PC-3 (cell line): ENCODE data around the gene MPC2. TPM values are rescaled to one million over a fixed set of nuclear protein-coding genes. Genes with fewer than 3 reads are reported as not detected.

Experiments
- ATAC-seq: fragments of 200-7000 bp; cut with Tn5 transposase; 2 replicates; pipeline ENCODE4 v1.9.1; 2020; ENCODE audit warnings: mild to moderate bottlenecking, moderate library complexity
- BruUV-seq: library from RNA; stranded (reverse); fragments of 400-500 nt; replicated peaks from 2 replicates; lab custom pipeline; 2021; lab: Mats Ljungman, UMichigan
- CTCF ChIA-PET: fragments of 300-600 bp; sonication (Branson Sonifier 250); formaldehyde crosslinking; loops from one replicate; lab custom pipeline; 2022; ENCODE audit warnings: antibody characterized with exemption; lab: Charles Lee
- POLR2A ChIA-PET: fragments of 300-600 bp; sonication (Branson Sonifier 250); formaldehyde crosslinking; loops from one replicate; lab custom pipeline; 2022; ENCODE audit warnings: antibody characterized with exemption; ENCODE audit not compliant: unreplicated experiment; lab: Charles Lee
- DNase-seq: peaks from one replicate; pipeline ENCODE4 v3.0.0-alpha.2; 2015
- H2AFZ ChIP-seq: fragments of 300-600 bp; sonication (generic); 2 replicates; pipeline ENCODE4 v1.6.0; 2016; ENCODE audit warnings: antibody characterized with exemption, low read length
- H3F3A ChIP-seq: fragments of 300-600 bp; sonication (generic); one replicate; pipeline ENCODE4 v1.6.0; 2017; ENCODE audit warnings: antibody characterized with exemption, low read length, control low read depth, mild to moderate bottlenecking; ENCODE audit not compliant: unreplicated experiment
- H3K27ac ChIP-seq: fragments of 300-600 bp; sonication (generic); 2 replicates; pipeline ENCODE4 v1.5.1; 2016; ENCODE audit warnings: mild to moderate bottlenecking, low read length
- H3K27me3 ChIP-seq: fragments of 300-600 bp; sonication (generic); 2 replicates; pipeline ENCODE4 v1.6.1; 2016; ENCODE audit warnings: low read length, mixed read lengths
- H3K36me3 ChIP-seq: fragments of 300-600 bp; sonication (generic); 2 replicates; pipeline ENCODE4 v1.6.1; 2016; ENCODE audit warnings: low read depth, mixed run types, low read length, mixed read lengths
- H3K4me1 ChIP-seq: fragments of 300-600 bp; sonication (generic); 2 replicates; pipeline ENCODE4 v1.5.1; 2016; ENCODE audit warnings: low read length; ENCODE audit not compliant: insufficient read depth
- H3K4me2 ChIP-seq: fragments of 300-600 bp; sonication (generic); 2 replicates; pipeline ENCODE4 v1.6.0; 2016; ENCODE audit warnings: low read length
- H3K4me3 ChIP-seq: fragments of 300-600 bp; sonication (generic); 2 replicates; pipeline ENCODE4 v1.5.1; 2016; ENCODE audit warnings: mild to moderate bottlenecking, low read length, mixed read lengths
- H3K79me2 ChIP-seq: fragments of 300-600 bp; sonication (generic); 2 replicates; pipeline ENCODE4 v1.6.1; 2017; ENCODE audit warnings: low read length, mixed read lengths
- H3K9ac ChIP-seq: fragments of 300-600 bp; sonication (generic); 2 replicates; pipeline ENCODE4 v1.6.0; 2016; ENCODE audit warnings: mild to moderate bottlenecking, low read length
- H3K9me2 ChIP-seq: fragments of 300-600 bp; sonication (generic); replicated peaks from 2 replicates; pipeline ENCODE4 v1.6.1; 2016; ENCODE audit warnings: mixed run types, low read length, mixed read lengths
- H3K9me3 ChIP-seq: fragments of 300-600 bp; sonication (generic); 2 replicates; pipeline ENCODE4 v1.6.1; 2016; ENCODE audit warnings: low read length, mixed read lengths
- H4K20me1 ChIP-seq: fragments of 300-600 bp; sonication (generic); 2 replicates; pipeline ENCODE4 v1.6.1; 2016; ENCODE audit warnings: low read length, mixed read lengths
- CTCF ChIP-seq: fragments of 300-600 bp; sonication (generic); conservative IDR thresholded peaks from 2 replicates; pipeline ENCODE4 v1.5.1; 2017; ENCODE audit warnings: antibody characterized with exemption, low read depth, mild to moderate bottlenecking, low read length
- EZH2 ChIP-seq: fragments of 300-600 bp; sonication (generic); IDR thresholded peaks from one replicate; pipeline ENCODE4 v1.6.1; 2017; ENCODE audit warnings: antibody characterized with exemption, mild to moderate bottlenecking, low read length; ENCODE audit not compliant: unreplicated experiment
- EZH2phosphoT487 ChIP-seq: fragments of 300-600 bp; sonication (generic); IDR thresholded peaks from 2 replicates; pipeline ENCODE4 v1.6.1; 2018; ENCODE audit warnings: mild to moderate bottlenecking, antibody characterized with exemption, low read length, borderline replicate concordance
- intact Hi-C: fragments of 100-400 bp; cut with micrococcal nuclease; formaldehyde crosslinking; loops from 2 replicates; pipeline ENCODE4 v1.9.0; 2023
- total RNA-seq: library from RNA; depleted of rRNA; stranded (reverse); fragments of >200 nt; gene quantifications from 2 replicates; pipeline ENCODE4 v1.2.3, GENCODE V29; 2014

MPC2 gene
- total RNA-seq, 1 experiment from 2014 or later = 60.8 TPM

- intact Hi-C loops = no loop called here
- no peaks in the 10 kb centered on the region for H3F3A ChIP-seq
- no peaks in the 10 kb centered on the region for H3K79me2 ChIP-seq
- ATAC-seq = no peak
- no peak for DNase-seq
- peaks cover 3% of the 10 kb centered on the region; the same call in 1 of the 2 replicates for H3K36me3 ChIP-seq
- TF ChIP-seq EZH2 = no peak
- CTCF ChIA-PET = interaction anchor here (0.8 kb wide), 1 partner anchor 159 kb away, joined by 5 read pairs; no protein-coding TSS in a partner anchor
- H3K27me3 ChIP-seq = no peaks in the 10 kb centered on the region
- H3K4me2 ChIP-seq = 0 out of 2 replicates have a peak overlapping the region, but pooled peaks have one; percentile 5
- H3K4me1 ChIP-seq = peaks cover 17% of the 10 kb centered on the region
- POLR2A ChIA-PET = no interaction called here
- H2AFZ ChIP-seq = no peak overlapping the region
- H3K9me2 ChIP-seq = no peaks in the 10 kb centered on the region
- H3K27ac ChIP-seq = no peak overlapping the region
- BruUV-seq = TSS peak; percentile 12
- no peak overlapping the region for H3K4me3 ChIP-seq
- H3K9me3 ChIP-seq = no peaks in the 10 kb centered on the region
- H3K9ac ChIP-seq = no peak overlapping the region
- H4K20me1 ChIP-seq = no peaks in the 10 kb centered on the region
Measured at GRCh38 chr1:167923324-167924056, 13.4 kb downstream of the MPC2 start.

GRCh38 chr1:167922611-167923074, 14.2 kb downstream of the MPC2 start:
- H3K9ac ChIP-seq = no peak overlapping the region
- H3K27ac ChIP-seq = no peak overlapping the region
- H2AFZ ChIP-seq = no peak overlapping the region
- H3K36me3 ChIP-seq = peaks cover 6% of the 10 kb centered on the region; the same call in 1 of the 2 replicates
- no peak overlapping the region for H3K4me3 ChIP-seq
- H3F3A ChIP-seq = no peaks in the 10 kb centered on the region
- H3K9me3 ChIP-seq = no peaks in the 10 kb centered on the region
- CTCF ChIA-PET = no interaction called here
- H3K4me2 ChIP-seq = peak overlapping the region; percentile 5; the same call in 1 of the 2 replicates
- DNase-seq = peak; percentile 79
- intact Hi-C loops = no loop called here
- peaks cover 17% of the 10 kb centered on the region for H3K4me1 ChIP-seq
- POLR2A ChIA-PET = no interaction called here
- H3K79me2 ChIP-seq = no peaks in the 10 kb centered on the region
- TF ChIP-seq EZH2 = no peak
- H3K27me3 ChIP-seq = no peaks in the 10 kb centered on the region
- no TSS peak for BruUV-seq
- H3K9me2 ChIP-seq = no peaks in the 10 kb centered on the region
- ATAC-seq = peak; percentile 67
- H4K20me1 ChIP-seq = no peaks in the 10 kb centered on the region

GRCh38 chr1:167922023-167922422, 14.8 kb downstream of the MPC2 start:
- no peak overlapping the region for H2AFZ ChIP-seq
- no peak for TF ChIP-seq EZH2
- TF ChIP-seq EZH2phosphoT487 = no peak
- no peak for TF ChIP-seq CTCF
- no peak overlapping the region for H3K4me2 ChIP-seq
- no peaks in the 10 kb centered on the region for H3K79me2 ChIP-seq
- peaks cover 17% of the 10 kb centered on the region for H3K4me1 ChIP-seq
- ChIA-PET CTCF (no interaction called here), POLR2A (no interaction called here)
- no peaks in the 10 kb centered on the region for H3K9me3 ChIP-seq
- BruUV-seq = no TSS peak
- no peaks in the 10 kb centered on the region for H3F3A ChIP-seq
- intact Hi-C loops = no loop called here
- H3K36me3 ChIP-seq = peaks cover 6% of the 10 kb centered on the region; the same call in 1 of the 2 replicates
- no peaks in the 10 kb centered on the region for H4K20me1 ChIP-seq
- DNase-seq = no peak
- H3K9me2 ChIP-seq = no peaks in the 10 kb centered on the region
- H3K9ac ChIP-seq = no peak overlapping the region
- H3K27ac ChIP-seq = no peak overlapping the region
- H3K4me3 ChIP-seq = no peak overlapping the region
- no peak for ATAC-seq
- H3K27me3 ChIP-seq = no peaks in the 10 kb centered on the region
